Ishikawa (cell line): ENCODE measurements around the gene CLRN2.

Experiments
- CEBPB ChIP-seq: IDR thresholded peaks from 2 replicates; pipeline ENCODE4 v1.6.1; 2012
- CREB1 ChIP-seq: IDR thresholded peaks from 2 replicates; pipeline ENCODE4 v1.6.1; 2012; ENCODE audit warnings: low read depth
- EP300 ChIP-seq: IDR thresholded peaks from 2 replicates; pipeline ENCODE4 v1.6.1; 2012; ENCODE audit warnings: borderline replicate concordance
- FOXM1 ChIP-seq: IDR thresholded peaks from 2 replicates; pipeline ENCODE4 v1.6.1; 2012; ENCODE audit warnings: low read depth, borderline replicate concordance
- MAX ChIP-seq: IDR thresholded peaks from 2 replicates; pipeline ENCODE4 v1.6.1; 2012
- NFIC ChIP-seq: IDR thresholded peaks from 2 replicates; pipeline ENCODE4 v1.6.1; 2012
- RAD21 ChIP-seq: IDR thresholded peaks from 2 replicates; pipeline ENCODE4 v1.6.1; 2012; ENCODE audit warnings: low read depth
- REST ChIP-seq: IDR thresholded peaks from 2 replicates; pipeline ENCODE4 v1.6.1; 2012; ENCODE audit warnings: low read depth, mild to moderate bottlenecking
- TAF1 ChIP-seq: IDR thresholded peaks from 2 replicates; pipeline ENCODE4 v1.6.1; 2012; ENCODE audit warnings: low read depth, mild to moderate bottlenecking
- TCF12 ChIP-seq: IDR thresholded peaks from 2 replicates; pipeline ENCODE4 v1.6.1; 2012; ENCODE audit warnings: low read depth
- USF1 ChIP-seq: IDR thresholded peaks from 2 replicates; pipeline ENCODE4 v1.6.1; 2012
- YY1 ChIP-seq: IDR thresholded peaks from 2 replicates; pipeline ENCODE4 v1.6.1; 2012; ENCODE audit warnings: low read depth
- ZBTB7A ChIP-seq: IDR thresholded peaks from 2 replicates; pipeline ENCODE4 v1.6.1; 2012; ENCODE audit warnings: low read depth

GRCh38 chr4:17510582-17510981 lies 4.4 kb upstream of the CLRN2 start:
- no peak for TF ChIP-seq YY1
- TF ChIP-seq EP300, result no peak
- no peak for TF ChIP-seq RAD21
- TF ChIP-seq CEBPB, result no peak
- TF ChIP-seq MAX, result no peak
- TF ChIP-seq NFIC, result no peak
- no peak for TF ChIP-seq USF1
- TF ChIP-seq REST, result no peak
- no peak for TF ChIP-seq FOXM1
- TF ChIP-seq ZBTB7A, result no peak
- TF ChIP-seq TCF12, result no peak
- no peak for TF ChIP-seq TAF1
- TF ChIP-seq CREB1, result no peak
